HG03469 (cell line): ENCODE measurements around the gene PIM3.
"Not testable (repeated sequence)": the region's sequence is repeated elsewhere in the genome, so short reads cannot be mapped to it uniquely, and the experiment has no call there.

Source experiments
- ATAC-seq: cut with Tn5 transposase; IDR thresholded peaks from one replicate; pipeline ENCODE4 v1.9.1; 2021; ENCODE audit warnings: mild to moderate bottlenecking, moderate library complexity, moderate number of reproducible peaks; ENCODE audit not compliant: unreplicated experiment

Gene PIM3

DNA sequence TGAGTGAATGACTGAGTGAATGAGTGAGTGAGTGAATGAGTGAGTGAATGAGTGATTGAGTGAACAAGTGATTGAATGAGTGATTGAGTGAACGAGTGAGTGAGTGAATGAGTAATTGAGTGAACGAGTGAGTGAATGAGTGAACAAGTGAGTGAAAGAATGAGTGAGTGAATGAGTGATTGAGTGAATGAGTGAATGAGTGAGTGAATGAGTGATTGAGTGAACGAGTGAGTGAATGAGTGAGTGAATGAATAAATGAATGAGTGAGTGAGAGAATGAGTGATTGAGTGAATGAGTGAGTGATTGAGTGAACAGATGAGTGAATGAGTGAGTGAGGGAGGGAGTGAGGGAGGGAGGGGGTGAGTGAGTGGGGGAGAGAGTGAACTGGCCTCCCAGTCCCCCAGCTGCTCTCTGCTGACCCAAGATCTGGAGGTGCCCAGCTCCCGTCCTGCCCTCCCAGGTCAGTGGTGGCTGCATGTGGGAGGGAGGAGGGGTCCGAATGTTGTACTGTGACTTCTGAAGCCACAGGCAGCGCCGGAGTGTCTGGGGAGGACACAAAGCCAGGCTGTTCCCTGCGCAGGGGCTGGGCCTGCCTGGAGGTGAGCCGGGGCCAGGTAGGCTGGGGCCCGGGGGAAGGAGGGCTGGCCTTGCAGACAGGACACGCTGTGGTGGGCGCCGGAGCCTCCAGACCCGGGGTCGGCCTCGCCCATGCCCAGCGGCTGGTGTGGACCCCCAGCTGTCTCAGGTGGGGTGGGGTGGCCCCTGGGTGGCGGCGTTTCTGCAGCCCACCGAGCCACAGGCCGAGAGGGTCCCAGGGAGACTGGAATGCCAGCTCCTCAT, 17.8 kb upstream of the PIM3 start:
- no peak for ATAC-seq

DNA sequence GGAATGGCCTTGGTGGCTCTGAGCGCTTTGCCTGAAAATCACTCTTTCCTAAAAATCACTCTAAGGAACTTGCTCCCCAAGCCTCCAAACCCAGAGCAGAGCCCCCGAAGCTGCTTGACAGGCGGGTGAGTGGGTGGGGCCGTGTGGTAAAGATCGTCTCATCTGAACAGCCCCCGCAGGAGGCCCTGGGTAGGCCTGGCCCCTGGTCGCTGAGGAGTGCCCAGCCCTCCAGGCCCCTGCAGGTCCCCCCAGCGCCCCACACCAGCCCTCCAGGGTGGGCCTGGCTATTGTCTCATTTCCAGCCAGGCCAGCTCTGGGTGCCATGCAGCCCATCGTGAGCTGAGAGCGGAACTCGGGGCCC, 17.2 kb upstream of the PIM3 start:
- ATAC-seq = no peak

DNA sequence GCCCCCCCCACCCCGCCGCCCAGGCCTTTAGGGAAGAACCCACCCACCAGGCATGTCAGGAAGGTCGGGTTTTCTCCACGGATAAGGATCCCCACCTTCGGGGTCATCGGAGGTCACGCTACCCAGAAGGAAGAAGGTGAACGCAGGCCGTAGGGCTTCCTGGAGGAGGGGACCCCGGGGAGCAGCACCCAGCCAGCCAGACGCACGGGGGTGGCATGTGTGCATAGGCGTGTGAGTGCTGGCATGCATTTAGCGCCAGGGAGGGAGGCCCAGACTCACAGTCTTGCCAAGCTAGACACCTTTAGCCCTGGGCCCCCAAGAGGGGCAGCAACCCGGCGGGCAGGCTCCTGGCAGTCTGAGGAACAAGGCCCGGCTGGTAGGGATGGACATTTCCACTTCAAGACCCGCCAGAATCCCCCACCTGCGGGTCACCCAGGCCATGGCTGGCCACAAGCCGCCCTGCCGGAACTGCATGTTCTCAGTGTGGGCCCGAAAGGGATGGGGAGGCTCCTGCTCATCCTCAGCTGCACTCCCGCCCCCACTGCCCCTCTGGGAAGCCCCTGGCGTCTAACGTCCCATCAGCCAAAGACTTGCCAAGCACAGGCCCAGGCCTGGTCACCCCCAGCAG, 16.7 kb upstream of the PIM3 start:
- no peak for ATAC-seq

DNA sequence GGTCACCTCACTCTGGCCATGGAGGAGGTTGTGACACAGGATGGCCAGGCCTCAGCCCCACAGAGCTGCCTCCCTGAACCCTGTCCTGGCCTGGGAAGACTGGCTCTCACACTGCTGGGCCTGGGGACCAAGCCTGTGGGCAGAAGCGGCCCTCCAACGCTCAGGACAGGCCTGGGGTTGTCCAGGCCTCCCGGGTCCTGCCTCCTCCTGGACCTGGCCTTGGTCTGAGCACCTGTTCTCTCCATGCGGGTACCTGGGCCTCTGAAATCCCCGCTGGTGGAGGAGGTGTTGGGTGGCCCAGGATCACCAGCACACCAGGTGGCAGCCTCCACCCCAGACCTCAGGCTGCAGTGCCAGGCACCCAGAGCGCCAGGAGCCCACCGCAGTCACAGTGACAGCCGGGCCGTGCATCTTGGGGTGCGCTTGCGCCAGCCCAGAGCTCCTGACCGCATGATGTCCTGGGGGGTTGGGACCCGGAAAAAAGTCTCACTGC, 16.1 kb upstream of the PIM3 start:
- ATAC-seq = no peak

DNA sequence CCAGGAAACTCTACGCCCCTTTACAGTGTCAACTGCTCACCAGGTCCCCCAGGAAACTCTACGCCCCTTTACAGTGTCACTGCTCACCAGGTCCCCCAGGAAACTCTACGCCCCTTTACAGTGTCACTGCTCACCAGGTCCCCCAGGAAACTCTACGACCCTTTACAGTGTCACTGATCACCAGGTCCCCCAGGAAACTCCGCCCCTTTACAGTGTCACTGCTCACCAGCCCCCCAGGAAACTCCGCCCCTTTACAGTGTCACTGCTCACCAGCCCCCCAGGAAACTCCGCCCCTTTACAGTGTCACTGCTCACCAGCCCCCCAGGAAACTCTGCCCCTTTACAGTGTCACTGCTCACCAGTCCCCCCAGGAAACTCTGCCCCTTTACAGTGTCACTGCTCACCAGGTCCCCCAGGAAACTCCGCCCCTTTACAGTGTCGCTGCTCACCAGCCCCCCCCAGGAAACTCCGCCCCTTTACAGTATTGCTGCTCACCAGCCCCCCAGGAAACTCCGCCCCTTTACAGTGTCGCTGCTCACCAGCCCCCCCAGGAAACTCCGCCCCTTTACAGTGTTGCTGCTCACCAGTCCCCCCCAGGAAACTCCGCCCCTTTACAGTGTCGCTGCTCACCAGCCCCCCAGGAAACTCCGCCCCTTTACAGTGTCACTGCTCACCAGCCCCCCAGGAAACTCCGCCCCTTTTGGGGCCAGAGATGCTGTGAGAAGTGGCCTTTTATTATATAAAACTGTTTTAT, 15.4 kb upstream of the PIM3 start:
- ATAC-seq = not testable (repeated sequence)

DNA sequence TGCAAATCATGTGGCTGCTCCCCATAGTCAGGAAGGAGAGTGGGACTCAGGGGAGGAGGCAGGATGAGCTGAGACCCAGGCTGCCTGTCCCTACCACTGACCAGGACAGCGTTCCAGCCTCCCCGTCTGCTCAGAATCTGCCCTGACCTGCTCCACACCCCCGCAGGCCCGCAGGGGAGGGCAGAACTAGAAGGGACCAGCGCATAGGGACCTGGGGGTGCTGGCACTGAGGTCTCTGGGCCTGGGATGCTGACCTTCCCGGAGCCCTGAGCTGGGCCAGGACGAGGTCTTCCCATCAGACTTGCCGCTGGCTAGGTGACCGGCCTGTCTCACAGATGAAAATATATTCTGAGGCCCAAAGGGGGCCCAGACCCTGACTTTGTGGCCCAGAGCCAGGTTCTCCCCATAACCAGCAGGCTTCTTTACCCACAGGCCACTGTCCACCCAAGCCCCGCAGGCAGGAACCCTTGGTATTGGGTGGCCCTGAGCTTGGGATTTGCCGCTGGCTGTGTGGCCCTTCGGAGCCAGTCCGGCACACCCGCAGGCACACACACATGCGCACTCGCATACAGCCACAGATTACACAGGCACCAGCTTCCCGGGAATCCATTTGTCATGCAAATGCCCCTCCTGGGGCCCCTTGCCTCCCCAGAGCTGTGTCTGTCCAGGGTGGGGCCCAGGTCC, 13.8 kb upstream of the PIM3 start:
- no peak for ATAC-seq

DNA sequence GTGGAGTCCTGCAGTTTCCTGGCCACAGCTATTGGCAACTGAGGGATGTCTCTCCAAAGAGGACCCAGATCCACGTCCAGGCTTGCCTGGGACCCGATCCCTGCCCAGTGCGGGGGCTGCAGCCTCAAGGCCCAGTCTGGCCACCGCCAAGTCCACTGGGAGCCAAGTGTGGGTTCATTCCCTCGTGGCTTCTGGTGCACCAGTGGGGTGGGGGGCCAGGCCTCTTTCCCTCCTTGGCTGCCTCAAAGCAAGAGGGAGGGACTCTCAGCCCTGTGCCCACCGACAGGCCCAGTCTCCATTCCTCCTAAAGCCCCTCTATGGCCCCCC, 13.3 kb upstream of the PIM3 start:
- no peak for ATAC-seq

DNA sequence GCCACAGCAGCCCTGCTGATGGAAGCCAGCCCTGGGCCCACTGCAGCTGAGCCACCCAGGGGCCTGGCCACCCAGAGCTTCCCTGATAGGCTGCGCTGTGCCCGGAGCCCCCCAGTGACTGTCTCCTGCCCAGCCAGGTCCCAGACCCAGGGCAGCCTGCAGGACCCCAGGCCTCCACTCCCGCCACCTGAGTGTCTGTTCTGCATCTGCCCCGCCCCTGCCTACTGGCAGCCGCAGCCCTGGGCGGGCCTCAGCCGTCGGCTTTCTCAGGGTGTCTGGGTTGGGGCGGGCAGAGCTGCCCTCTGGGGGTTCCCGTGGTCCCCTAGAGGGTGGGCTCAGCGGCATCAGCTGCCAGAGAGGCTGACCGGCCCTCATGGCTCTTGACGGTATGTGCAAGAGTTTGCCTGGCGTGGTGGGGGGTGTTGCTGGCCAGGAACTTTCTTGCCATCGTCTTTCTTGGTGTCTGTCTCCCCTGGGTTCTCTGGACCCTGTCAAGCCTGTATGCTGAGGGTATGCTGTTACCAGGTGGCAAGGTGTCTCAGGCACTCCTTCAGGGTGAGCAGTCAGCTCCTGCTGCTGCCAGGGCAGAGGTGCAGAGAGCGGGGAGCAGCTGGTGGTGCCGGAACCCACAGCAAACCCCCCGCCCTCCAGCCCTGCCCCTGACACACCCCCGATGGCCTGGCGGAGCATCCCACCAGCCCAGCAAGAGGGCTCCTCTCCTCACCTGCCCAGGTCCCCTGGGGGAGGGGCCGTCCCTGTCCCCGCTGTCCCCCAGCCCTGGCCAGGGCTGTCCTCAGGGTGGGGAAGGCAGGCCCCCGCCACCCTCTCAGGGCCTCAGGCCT, 12.2 kb upstream of the PIM3 start:
- ATAC-seq = no peak

DNA sequence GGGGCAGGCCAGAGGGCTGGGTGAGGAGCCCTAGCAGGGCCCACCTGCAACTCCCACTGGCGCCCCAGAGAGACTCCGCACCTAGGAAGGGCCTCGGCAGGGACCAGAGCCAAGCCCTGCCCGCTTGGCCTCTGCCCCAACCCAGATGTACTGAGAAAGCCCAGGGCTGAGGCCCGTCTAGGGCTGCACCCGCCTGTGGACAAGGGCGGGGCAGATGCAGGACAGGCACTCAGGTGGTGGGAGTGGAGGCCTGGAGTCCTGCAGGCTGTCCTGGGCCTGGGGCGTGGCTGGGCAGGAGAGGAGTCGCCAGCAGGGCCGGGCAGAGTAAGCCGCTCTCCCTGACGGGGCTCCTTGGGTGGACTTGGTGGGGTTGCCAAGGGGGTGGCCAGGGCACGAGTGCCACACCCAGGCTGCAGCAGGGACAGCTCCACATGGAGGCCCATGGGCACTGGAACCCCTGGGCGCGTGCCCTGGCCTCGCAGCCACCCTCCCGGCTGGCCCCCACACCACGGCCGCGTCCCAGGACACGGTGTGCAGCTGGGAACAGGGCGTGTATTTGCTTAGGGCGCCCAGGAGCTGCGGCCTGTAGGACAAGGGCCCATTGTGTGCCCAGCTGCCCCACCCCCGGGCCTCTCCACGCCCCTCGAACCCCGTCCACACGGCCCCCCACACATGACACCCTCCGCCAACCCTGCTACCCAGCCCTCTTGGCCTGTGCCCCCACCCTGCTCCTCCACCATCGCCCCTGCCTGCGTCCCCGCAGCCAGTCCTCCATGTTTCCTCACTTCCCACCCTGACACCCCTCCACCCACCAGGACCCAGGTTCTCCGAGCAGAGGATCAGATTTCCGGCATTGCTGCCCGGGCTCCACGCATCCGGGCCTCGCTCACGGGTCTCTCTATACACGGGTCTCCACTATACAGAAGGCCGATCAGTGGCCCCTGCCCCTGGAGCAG, 11.3 kb upstream of the PIM3 start:
- no peak for ATAC-seq

DNA sequence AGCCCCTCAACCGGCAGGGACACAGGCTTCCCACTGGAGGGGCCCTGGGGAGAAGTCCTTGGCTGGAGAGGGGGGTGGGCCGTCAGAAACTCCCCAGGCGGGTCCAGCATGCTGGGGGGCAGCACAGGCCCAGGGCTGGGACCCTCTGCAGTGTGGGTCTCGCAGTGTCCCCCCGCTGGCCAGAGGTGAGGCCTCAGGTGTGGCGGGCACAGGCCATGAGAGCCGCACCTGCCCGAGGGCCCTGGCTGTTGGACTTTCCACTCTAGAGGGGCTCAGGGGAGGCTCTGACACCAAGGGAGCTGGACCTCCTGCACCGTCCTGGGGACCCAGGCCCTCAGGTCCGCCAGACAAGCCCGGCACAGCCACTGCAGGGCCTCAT, 10.7 kb upstream of the PIM3 start:
- ATAC-seq = no peak

DNA sequence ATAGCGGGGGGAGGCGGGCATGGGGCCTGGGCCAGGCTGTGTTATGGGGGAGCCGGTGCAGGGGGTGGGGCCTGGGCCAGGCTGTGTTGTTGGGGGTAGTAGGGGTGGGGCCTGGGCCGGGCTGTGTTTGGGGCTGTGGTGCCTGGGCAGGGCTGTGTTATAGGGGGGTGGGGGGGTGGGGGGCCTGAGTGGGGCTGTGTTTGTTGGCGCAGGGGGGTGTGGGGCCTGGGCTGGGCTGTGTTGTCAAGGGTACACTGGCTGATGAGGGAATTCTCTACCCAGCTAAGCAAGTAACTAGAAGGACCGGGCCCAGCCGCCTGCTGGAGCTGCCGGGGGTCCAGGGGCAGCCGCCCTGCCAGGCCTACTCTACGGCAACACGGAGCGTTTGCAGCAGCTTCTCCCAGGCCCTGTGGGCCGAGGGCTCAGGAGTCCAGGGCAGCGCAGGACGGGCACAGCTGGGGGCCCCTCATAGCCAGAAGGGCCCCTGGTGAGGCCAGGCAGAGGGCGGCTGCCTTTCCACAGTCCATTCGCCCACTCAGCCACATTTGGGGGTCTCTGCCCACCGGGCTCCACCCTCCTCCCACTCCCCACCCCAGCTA, 10.1 kb upstream of the PIM3 start:
- no peak for ATAC-seq

DNA sequence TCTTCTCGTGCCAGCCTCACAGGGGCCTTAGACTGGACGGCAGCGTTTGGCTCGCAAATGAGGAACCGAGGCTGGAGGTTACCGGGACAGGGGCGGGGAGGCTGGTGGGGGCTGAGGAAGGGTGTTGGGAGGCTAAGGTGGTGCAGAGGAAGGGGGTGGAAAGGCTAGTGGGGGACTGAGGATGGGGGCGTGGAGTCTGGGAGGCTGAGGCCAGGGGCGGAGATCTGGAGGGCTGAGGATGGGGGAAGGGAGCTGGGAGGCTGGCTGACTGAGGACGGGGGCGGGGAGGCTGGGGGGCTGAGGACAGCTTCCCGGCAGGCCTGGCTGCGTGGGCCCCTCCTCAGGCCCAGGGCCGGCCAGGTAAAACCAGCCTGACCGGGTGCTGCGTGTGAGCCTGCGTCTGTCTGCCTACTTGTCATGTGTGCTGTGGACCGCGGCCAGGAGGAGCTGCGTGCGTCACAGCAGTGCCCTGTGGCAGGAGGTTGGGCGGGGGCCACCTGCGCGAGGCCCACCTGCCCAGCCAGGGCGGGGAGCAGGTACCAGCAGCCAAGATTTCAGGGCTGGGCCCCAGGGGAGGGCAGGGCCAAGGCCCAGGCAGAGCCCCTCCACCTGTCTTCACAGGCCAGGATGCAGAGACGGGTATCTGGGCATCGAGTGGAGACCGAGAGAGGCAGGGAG, 9.4 kb upstream of the PIM3 start:
- ATAC-seq = no peak

DNA sequence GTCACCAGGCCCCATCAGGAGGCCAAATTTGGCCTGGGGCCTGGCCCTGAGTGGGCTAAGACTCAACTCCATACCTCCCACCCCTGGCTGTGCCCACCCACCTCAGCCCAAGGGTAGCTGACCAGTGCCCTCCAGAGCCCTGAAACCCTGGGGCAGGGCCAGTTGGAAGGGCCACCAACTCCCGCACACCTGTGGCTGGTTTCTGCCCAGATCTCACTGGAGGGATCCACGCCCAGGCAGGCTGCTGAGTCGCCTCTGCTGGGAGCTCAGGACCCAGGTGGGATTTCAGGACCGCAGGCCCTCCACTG, 8.9 kb upstream of the PIM3 start:
- no peak for ATAC-seq

DNA sequence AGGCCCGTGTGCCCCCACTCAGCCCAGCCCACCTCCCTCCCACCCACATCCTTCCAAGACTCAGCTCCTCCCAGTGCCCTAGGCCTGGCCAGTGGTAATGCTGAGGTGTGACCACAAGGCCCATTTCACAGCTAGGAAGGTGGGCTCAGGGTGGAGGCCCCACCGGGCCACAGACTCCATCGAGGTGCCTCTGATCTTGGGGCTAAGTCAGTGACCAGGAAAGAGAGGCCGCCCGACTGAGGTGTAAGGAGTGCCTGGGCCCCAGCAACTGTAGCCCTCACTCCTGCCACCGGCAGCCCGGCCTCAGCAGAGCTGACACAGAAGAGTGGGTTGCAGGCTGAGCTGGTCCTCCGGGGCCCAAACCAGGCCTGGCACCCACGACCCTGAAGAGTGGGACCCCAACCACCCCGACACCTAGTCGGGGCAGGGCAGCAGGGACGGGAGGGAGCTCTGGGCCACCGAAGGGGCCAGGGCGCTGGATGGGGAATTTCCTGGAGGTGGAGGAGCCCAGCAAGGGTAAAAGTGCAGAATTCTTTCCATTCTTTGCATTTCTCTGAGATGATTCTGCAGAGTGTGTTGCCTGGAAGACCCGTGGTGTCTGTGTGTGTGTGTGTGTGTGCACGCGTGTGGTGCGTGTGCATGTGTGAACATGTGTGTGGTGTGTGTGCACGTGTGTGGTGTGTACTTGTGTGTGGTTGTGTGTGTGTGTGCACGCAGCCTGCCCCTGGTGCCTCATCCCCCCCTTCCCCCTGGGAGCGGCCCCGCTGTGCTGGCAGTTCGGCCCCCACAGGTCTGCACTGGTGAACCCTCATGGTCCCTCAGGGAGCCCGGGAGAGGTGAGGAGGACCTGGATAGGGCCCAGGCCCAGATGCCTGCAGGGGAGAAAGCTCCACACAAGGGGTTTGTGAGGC, 8.3 kb upstream of the PIM3 start:
- no peak for ATAC-seq

DNA sequence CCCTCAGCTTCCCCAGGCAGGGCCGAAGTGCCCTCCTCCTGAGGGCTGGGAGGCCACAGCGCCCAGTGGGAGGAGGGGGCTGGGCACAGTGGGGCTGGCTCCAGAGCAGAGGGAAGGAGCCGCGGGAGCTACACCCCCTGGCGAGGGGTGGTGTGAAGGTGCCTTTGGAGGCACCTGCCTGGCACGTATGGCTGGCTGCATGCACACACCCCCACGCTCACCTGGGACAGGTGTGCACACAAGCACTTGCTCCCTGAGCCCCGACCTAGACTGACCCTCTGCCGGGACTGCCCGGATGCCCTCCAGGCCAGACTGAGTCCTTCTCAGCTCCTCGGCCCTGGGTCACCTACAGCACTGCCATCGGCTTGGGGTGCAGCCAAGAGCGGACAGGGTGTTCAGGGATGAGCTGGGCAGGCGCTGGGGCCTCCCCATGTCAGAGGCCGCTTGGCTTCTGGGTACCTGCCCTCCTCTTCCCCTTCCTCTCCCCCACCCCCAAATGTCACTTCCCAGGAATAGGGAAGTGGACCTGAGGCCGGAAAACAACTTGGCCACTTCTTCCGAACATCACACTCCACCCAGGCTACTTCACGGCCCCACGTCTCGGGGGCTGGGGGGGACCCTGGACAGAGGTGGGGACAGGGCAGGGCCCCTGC, 7.4 kb upstream of the PIM3 start:
- no peak for ATAC-seq

DNA sequence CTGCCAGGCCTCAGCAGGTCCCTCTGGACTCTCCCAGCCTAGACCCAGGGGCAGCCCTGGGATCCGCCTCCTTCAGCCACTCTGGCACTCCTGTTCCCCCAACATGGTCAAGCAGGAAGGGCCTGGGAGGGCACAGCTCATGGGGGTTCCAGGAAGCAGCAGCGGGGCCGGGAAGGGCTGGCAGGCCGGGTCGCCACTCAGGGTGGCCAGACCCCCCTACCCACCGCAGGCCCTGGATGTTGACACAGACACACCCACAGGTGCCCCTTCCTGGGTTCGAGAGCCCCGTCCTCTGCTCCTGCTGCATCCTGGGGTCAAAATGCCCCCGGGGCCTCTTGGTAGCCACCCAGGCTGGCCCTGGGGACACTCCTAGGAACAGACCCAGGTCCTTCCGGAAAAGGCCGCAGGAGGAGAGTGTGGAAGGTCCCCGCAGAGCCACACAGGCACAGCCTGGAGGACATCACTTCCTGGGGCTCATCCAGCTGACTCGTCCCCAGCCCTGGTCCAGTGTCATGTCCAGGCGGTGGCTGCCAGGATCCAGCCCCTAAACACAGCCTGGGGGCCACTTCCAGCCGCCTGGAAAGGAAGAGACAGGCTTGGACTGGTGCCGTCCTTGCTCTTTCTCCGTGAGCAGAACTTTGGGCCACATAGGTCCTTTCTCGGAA, 6.8 kb upstream of the PIM3 start:
- ATAC-seq = no peak

DNA sequence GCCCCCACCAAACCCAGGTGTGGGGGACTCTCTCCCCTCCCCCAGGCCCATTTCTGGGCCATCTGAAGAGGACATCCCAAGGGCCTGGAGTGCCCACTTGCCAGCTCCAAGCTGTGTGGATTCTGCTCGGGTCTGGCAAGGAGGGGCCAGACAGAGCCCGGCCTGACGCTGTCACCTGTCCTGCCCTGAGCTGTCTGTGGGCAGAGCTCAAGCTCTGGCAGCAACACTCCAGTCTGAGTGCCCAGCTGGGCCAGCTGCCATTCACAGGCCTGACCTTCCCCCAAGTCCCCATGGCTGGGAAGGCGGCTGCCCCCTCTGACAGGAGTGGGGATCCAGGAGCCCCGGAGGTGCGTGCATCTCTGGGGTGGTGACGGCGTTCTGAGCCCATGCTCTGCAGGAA, 6.2 kb upstream of the PIM3 start:
- no peak for ATAC-seq
